HepG2 (cell line): ENCODE data around the gene NCAPD2.

ENCODE experiments used
- EP300 ChIP-seq, 3 experiments: sonication (generic) in 1 of 3; formaldehyde crosslinking in 1 of 3; IDR thresholded peaks; 2 replicates each; pipeline versions ENCODE4 v1.5.1 to v1.6.1; 2011 to 2020; ENCODE audit warnings: low read depth in 2 of 3, low read length in 2 of 3, borderline replicate concordance in 1 of 3, improper control_type of control experiment in 1 of 3, mild to moderate bottlenecking in 1 of 3, missing genetic modification reagents in 1 of 3, moderate library complexity in 1 of 3
- ESRRA ChIP-seq: sonication (generic); formaldehyde crosslinking; IDR thresholded peaks from 2 replicates; pipeline ENCODE4 v1.5.1; 2020; ENCODE audit warnings: mild to moderate bottlenecking, low read depth, missing genetic modification reagents
- FOXM1 ChIP-seq: sonication (generic); formaldehyde crosslinking; IDR thresholded peaks from 2 replicates; pipeline ENCODE4 v1.5.0; 2020; ENCODE audit warnings: missing genetic modification reagents
- SMAD1 ChIP-seq: sonication (generic); formaldehyde crosslinking; IDR thresholded peaks from 2 replicates; pipeline ENCODE4 v1.4.0; 2020; ENCODE audit warnings: missing genetic modification reagents, low read depth, mild to moderate bottlenecking, borderline replicate concordance
- ZNF121 ChIP-seq: sonication (generic); formaldehyde crosslinking; IDR thresholded peaks from 2 replicates; pipeline ENCODE4 v1.5.0; 2020; ENCODE audit warnings: mild to moderate bottlenecking, missing genetic modification reagents
- TF ChIP-seq, protein P1 (sequence below): sonication (generic); formaldehyde crosslinking; IDR thresholded peaks from 2 replicates; pipeline ENCODE4 v1.5.0; 2020; ENCODE audit warnings: mild to moderate bottlenecking, missing genetic modification reagents, moderate library complexity
- TF ChIP-seq, protein P2 (sequence below): sonication (generic); formaldehyde crosslinking; IDR thresholded peaks from 2 replicates; pipeline ENCODE4 v1.4.0; 2020; ENCODE audit warnings: low read depth, missing genetic modification reagents
- TF ChIP-seq, protein P3 (sequence below): sonication (generic); formaldehyde crosslinking; IDR thresholded peaks from one replicate; pipeline ENCODE4 v1.5.1; 2020; ENCODE audit warnings: mild to moderate bottlenecking, missing genetic modification reagents; ENCODE audit errors: not compliant biosample characterization

GRCh38 chr12:6563448-6564050 is 69.6 kb downstream of the NCAPD2 start:
- TF ChIP-seq, protein P1, sequence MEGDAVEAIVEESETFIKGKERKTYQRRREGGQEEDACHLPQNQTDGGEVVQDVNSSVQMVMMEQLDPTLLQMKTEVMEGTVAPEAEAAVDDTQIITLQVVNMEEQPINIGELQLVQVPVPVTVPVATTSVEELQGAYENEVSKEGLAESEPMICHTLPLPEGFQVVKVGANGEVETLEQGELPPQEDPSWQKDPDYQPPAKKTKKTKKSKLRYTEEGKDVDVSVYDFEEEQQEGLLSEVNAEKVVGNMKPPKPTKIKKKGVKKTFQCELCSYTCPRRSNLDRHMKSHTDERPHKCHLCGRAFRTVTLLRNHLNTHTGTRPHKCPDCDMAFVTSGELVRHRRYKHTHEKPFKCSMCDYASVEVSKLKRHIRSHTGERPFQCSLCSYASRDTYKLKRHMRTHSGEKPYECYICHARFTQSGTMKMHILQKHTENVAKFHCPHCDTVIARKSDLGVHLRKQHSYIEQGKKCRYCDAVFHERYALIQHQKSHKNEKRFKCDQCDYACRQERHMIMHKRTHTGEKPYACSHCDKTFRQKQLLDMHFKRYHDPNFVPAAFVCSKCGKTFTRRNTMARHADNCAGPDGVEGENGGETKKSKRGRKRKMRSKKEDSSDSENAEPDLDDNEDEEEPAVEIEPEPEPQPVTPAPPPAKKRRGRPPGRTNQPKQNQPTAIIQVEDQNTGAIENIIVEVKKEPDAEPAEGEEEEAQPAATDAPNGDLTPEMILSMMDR (CRISPR knock-in tag), result peak; percentile 74
- TF ChIP-seq, protein P2, sequence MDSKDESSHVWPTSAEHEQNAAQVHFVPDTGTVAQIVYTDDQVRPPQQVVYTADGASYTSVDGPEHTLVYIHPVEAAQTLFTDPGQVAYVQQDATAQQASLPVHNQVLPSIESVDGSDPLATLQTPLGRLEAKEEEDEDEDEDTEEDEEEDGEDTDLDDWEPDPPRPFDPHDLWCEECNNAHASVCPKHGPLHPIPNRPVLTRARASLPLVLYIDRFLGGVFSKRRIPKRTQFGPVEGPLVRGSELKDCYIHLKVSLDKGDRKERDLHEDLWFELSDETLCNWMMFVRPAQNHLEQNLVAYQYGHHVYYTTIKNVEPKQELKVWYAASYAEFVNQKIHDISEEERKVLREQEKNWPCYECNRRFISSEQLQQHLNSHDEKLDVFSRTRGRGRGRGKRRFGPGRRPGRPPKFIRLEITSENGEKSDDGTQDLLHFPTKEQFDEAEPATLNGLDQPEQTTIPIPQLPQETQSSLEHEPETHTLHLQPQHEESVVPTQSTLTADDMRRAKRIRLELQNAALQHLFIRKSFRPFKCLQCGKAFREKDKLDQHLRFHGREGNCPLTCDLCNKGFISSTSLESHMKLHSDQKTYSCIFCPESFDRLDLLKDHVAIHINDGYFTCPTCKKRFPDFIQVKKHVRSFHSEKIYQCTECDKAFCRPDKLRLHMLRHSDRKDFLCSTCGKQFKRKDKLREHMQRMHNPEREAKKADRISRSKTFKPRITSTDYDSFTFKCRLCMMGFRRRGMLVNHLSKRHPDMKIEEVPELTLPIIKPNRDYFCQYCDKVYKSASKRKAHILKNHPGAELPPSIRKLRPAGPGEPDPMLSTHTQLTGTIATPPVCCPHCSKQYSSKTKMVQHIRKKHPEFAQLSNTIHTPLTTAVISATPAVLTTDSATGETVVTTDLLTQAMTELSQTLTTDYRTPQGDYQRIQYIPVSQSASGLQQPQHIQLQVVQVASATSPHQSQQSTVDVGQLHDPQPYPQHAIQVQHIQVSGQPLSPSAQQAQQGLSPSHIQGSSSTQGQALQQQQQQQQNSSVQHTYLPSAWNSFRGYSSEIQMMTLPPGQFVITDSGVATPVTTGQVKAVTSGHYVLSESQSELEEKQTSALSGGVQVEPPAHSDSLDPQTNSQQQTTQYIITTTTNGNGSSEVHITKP, result no peak
- TF ChIP-seq FOXM1 (no peak), ESRRA (CRISPR knock-in tag) (no peak), EP300 (IDR thresholded peaks at IDR 0.05; ENCODE audit: low read depth in 2 of 2, low read length in 2 of 2) (no peak), EP300 (CRISPR knock-in tag; IDR thresholded peaks at IDR 0.05; ENCODE audit: borderline replicate concordance) (no peak), ZNF121 (no peak), SMAD1 (CRISPR knock-in tag) (no peak)
- TF ChIP-seq, protein P3, sequence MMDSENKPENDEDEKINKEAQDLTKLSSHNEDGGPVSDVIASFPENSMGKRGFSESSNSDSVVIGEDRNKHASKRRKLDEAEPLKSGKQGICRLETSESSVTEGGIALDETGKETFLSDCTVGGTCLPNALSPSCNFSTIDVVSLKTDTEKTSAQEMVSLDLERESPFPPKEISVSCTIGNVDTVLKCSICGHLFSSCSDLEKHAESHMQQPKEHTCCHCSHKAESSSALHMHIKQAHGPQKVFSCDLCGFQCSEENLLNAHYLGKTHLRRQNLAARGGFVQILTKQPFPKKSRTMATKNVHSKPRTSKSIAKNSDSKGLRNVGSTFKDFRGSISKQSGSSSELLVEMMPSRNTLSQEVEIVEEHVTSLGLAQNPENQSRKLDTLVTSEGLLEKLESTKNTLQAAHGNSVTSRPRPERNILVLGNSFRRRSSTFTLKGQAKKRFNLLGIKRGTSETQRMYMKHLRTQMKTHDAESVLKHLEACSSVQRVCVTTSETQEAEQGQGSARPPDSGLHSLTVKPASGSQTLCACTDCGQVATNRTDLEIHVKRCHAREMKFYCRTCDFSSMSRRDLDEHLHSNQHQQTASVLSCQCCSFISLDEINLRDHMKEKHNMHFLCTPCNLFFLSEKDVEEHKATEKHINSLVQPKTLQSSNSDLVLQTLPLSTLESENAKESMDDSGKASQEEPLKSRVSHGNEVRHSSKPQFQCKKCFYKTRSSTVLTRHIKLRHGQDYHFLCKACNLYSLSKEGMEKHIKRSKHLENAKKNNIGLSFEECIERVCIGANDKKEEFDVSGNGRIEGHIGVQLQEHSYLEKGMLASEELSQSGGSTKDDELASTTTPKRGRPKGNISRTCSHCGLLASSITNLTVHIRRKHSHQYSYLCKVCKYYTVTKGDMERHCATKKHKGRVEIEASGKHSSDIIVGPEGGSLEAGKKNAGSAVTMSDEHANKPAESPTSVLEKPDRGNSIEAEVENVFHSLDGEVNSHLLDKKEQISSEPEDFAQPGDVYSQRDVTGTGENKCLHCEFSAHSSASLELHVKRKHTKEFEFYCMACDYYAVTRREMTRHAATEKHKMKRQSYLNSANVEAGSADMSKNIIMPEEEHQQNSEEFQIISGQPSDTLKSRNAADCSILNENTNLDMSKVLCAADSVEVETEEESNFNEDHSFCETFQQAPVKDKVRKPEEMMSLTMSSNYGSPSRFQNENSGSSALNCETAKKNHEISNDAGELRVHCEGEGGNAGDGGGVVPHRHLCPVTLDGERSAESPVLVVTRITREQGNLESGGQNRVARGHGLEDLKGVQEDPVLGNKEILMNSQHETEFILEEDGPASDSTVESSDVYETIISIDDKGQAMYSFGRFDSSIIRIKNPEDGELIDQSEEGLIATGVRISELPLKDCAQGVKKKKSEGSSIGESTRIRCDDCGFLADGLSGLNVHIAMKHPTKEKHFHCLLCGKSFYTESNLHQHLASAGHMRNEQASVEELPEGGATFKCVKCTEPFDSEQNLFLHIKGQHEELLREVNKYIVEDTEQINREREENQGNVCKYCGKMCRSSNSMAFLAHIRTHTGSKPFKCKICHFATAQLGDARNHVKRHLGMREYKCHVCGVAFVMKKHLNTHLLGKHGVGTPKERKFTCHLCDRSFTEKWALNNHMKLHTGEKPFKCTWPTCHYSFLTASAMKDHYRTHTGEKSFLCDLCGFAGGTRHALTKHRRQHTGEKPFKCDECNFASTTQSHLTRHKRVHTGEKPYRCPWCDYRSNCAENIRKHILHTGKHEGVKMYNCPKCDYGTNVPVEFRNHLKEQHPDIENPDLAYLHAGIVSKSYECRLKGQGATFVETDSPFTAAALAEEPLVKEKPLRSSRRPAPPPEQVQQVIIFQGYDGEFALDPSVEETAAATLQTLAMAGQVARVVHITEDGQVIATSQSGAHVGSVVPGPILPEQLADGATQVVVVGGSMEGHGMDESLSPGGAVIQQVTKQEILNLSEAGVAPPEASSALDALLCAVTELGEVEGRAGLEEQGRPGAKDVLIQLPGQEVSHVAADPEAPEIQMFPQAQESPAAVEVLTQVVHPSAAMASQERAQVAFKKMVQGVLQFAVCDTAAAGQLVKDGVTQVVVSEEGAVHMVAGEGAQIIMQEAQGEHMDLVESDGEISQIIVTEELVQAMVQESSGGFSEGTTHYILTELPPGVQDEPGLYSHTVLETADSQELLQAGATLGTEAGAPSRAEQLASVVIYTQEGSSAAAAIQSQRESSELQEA (CRISPR knock-in tag), result no peak
